ENCODE measurements around the gene CREBRF.

- TF ChIP-seq ARNT (IDR thresholded peaks at IDR 0.05) = no peak
- TF ChIP-seq PKNOX1 (IDR thresholded peaks at IDR 0.05) = peak; percentile 37; the same call in 1 of the 2 replicates
- TF ChIP-seq SP1 (IDR thresholded peaks at IDR 0.05) = no peak
- TF ChIP-seq BHLHE40 (IDR thresholded peaks at IDR 0.05; ENCODE audit: borderline replicate concordance) = no peak
- TF ChIP-seq ELF4 (IDR thresholded peaks at IDR 0.05) = no peak
- TF ChIP-seq FOXK2 (IDR thresholded peaks at IDR 0.05) = no peak
Observed at GRCh38 chr5:173103411-173103810, 47.3 kb downstream of the CREBRF start.

Data from HEK293T (cell line).